ENCODE measurements around the gene SLC10A7.

- TF ChIP-seq CTCF (optimal IDR thresholded peaks at IDR 0.05 in 1 of 3, IDR thresholded peaks at IDR 0.05 in 1 of 3, conservative IDR thresholded peaks at IDR 0.05 in 1 of 3; ENCODE audit: extremely low read depth in 1 of 3, insufficient read depth in 2 of 3, low read length in 3 of 3) (no peak), EZH2 (IDR thresholded peaks at IDR 0.05; ENCODE audit: low read length) (no peak)
These were observed 275.9 kb downstream of the SLC10A7 start for GRCh38 chr4:146245850-146246249.

All from keratinocyte (primary cell).